H9 (cell line): ENCODE data around the gene ZNRF1. TPM values are rescaled to one million over a fixed set of nuclear protein-coding genes. Genes with fewer than 3 reads are reported as not detected.

Experiments used
- DNase-seq: peaks from one replicate; pipeline ENCODE4 v3.0.0-alpha.2; 2017
- H2AFZ ChIP-seq: one replicate; pipeline ENCODE4 v1.6.1; 2013; ENCODE audit warnings: mild to moderate bottlenecking, low read length, control low read depth, moderate library complexity
- H2AK5ac ChIP-seq: 2 replicates; pipeline ENCODE4 v1.6.1; 2013; ENCODE audit warnings: low read length, control low read depth, mixed read lengths; ENCODE audit not compliant: insufficient read length
- H2BK120ac ChIP-seq: one replicate; pipeline ENCODE4 v1.6.1; 2013; ENCODE audit warnings: low read depth, mild to moderate bottlenecking, low read length, control low read depth, inconsistent platforms; ENCODE audit not compliant: poor library complexity, severe bottlenecking
- H2BK12ac ChIP-seq: 2 replicates; pipeline ENCODE4 v1.6.1; 2013; ENCODE audit warnings: low read length, control low read depth, mixed read lengths, low read depth; ENCODE audit not compliant: insufficient read length
- H2BK15ac ChIP-seq: 2 replicates; pipeline ENCODE4 v1.6.1; 2013; ENCODE audit warnings: low read depth, low read length, control low read depth
- H2BK20ac ChIP-seq: one replicate; pipeline ENCODE4 v1.6.1; 2013; ENCODE audit warnings: low read depth, mild to moderate bottlenecking, low read length, control low read depth, inconsistent platforms; ENCODE audit not compliant: poor library complexity, severe bottlenecking
- H2BK5ac ChIP-seq: 2 replicates; pipeline ENCODE4 v1.6.1; 2013; ENCODE audit warnings: low read length, control low read depth, mixed read lengths; ENCODE audit not compliant: insufficient read length
- H3K14ac ChIP-seq: 2 replicates; pipeline ENCODE4 v1.6.1; 2013; ENCODE audit warnings: low read length, control low read depth; ENCODE audit not compliant: insufficient read depth
- H3K18ac ChIP-seq: 2 replicates; pipeline ENCODE4 v1.6.1; 2013; ENCODE audit warnings: low read depth, mild to moderate bottlenecking, mixed read lengths, low read length, control low read depth; ENCODE audit not compliant: insufficient read length
- H3K23ac ChIP-seq: 2 replicates; pipeline ENCODE4 v1.6.1; 2013; ENCODE audit warnings: low read length, control low read depth, mixed read lengths, low read depth; ENCODE audit not compliant: insufficient read length
- H3K23me2 ChIP-seq: 2 replicates; pipeline ENCODE4 v1.6.1; 2013; ENCODE audit warnings: low read depth, mild to moderate bottlenecking, mixed read lengths, low read length, control low read depth; ENCODE audit not compliant: insufficient read length, poor library complexity, severe bottlenecking
- H3K27ac ChIP-seq: 2 replicates; pipeline ENCODE4 v1.5.1; 2013; ENCODE audit warnings: low read length, control low read depth, mixed read lengths, low read depth; ENCODE audit not compliant: insufficient read length
- H3K27me3 ChIP-seq: 2 replicates; pipeline ENCODE4 v1.6.1; 2013; ENCODE audit warnings: low read length, control low read depth, inconsistent platforms; ENCODE audit not compliant: insufficient read depth
- H3K4ac ChIP-seq: 2 replicates; pipeline ENCODE4 v1.6.1; 2013; ENCODE audit warnings: low read depth, mild to moderate bottlenecking, control low read depth, inconsistent platforms, low read length, moderate library complexity
- H3K4me1 ChIP-seq: 2 replicates; pipeline ENCODE4 v1.6.1; 2013; ENCODE audit warnings: low read length, control low read depth, inconsistent platforms; ENCODE audit not compliant: insufficient read depth
- H3K4me2 ChIP-seq: 2 replicates; pipeline ENCODE4 v1.6.1; 2013; ENCODE audit warnings: low read length, control low read depth, mixed read lengths; ENCODE audit not compliant: insufficient read length, insufficient read depth
- H3K56ac ChIP-seq: 2 replicates; pipeline ENCODE4 v1.6.1; 2013; ENCODE audit warnings: low read depth, mild to moderate bottlenecking, mixed read lengths, low read length, control low read depth; ENCODE audit not compliant: insufficient read length
- H3K79me1 ChIP-seq: 2 replicates; pipeline ENCODE4 v1.6.1; 2013; ENCODE audit warnings: low read depth, mild to moderate bottlenecking, moderate library complexity, low read length, control low read depth, inconsistent platforms; ENCODE audit not compliant: insufficient read depth, poor library complexity, severe bottlenecking
- H3K79me2 ChIP-seq: 2 replicates; pipeline ENCODE4 v1.6.1; 2013; ENCODE audit warnings: low read length, control low read depth, inconsistent platforms; ENCODE audit not compliant: insufficient read depth
- H3K9ac ChIP-seq: 2 replicates; pipeline ENCODE4 v1.6.1; 2013; ENCODE audit warnings: low read length, control low read depth, mixed read lengths; ENCODE audit not compliant: insufficient read length; ENCODE audit errors: extremely low read depth
- H3K9me3 ChIP-seq: one replicate; pipeline ENCODE4 v1.6.1; 2013; ENCODE audit warnings: low read depth, low read length, inconsistent platforms; ENCODE audit not compliant: control insufficient read depth
- H3T11ph ChIP-seq: one replicate; pipeline ENCODE4 v1.6.1; 2013; ENCODE audit warnings: mild to moderate bottlenecking, low read length, control low read depth, inconsistent platforms
- H4K20me1 ChIP-seq: one replicate; pipeline ENCODE4 v1.6.1; 2013; ENCODE audit not compliant: control insufficient read depth, insufficient read length, insufficient read depth
- H4K5ac ChIP-seq: 2 replicates; pipeline ENCODE4 v1.6.1; 2013; ENCODE audit warnings: low read depth, mild to moderate bottlenecking, mixed read lengths, low read length, control low read depth; ENCODE audit not compliant: insufficient read length
- H4K8ac ChIP-seq: replicated peaks from 2 replicates; pipeline ENCODE4 v1.6.1; 2013; ENCODE audit warnings: low read length, control low read depth, mixed read lengths, low read depth; ENCODE audit not compliant: insufficient read length
- H4K91ac ChIP-seq: 2 replicates; pipeline ENCODE4 v1.6.1; 2013; ENCODE audit warnings: low read depth, mild to moderate bottlenecking, moderate library complexity, mixed read lengths, low read length, control low read depth; ENCODE audit not compliant: insufficient read length
- H3K27ac Mint-ChIP-seq, 3 experiments: 2 replicates in 2 of 3; 3 replicates in 1 of 3; pipeline ENCODE4 v1.8.0; 2020 to 2021; ENCODE audit warnings: mixed read lengths in 3 of 3, mild to moderate bottlenecking in 1 of 3, moderate library complexity in 1 of 3
- H3K27me3 Mint-ChIP-seq: 2 replicates; pipeline ENCODE4 v1.8.0; 2021; ENCODE audit warnings: low read depth, mild to moderate bottlenecking, moderate library complexity, mixed read lengths
- H3K36me3 Mint-ChIP-seq, 3 experiments: 2 replicates in 2 of 3; 3 replicates in 1 of 3; pipeline ENCODE4 v1.8.0; 2020 to 2021; ENCODE audit warnings: low read depth in 3 of 3, mixed read lengths in 3 of 3; ENCODE audit not compliant: insufficient read depth in 1 of 3
- H3K4me1 Mint-ChIP-seq, 2 experiments: 2 replicates each; pipeline ENCODE4 v1.8.0; 2020; ENCODE audit warnings: mixed read lengths in 2 of 2
- H3K4me3 Mint-ChIP-seq, 2 experiments: 2 replicates in 1 of 2; 3 replicates in 1 of 2; pipeline ENCODE4 v1.8.0; 2020 to 2021; ENCODE audit warnings: mild to moderate bottlenecking in 2 of 2, mixed read lengths in 2 of 2, moderate library complexity in 1 of 2
- H3K9me3 Mint-ChIP-seq, 2 experiments: 2 replicates in 1 of 2; 3 replicates in 1 of 2; pipeline ENCODE4 v1.8.0; 2020; ENCODE audit warnings: mild to moderate bottlenecking in 2 of 2, mixed read lengths in 2 of 2, moderate library complexity in 1 of 2
- CTCF ChIP-seq: fragments of 200-600 bp; sonication (generic); conservative IDR thresholded peaks from 3 replicates; pipeline ENCODE4 v1.8.0; 2021; ENCODE audit warnings: antibody characterized with exemption, mild to moderate bottlenecking
- WGBS: extraction: QIAGEN DNeasy Blood & Tissue Kit; methylation state at CpG from one replicate; pipeline ENCODE4 v1.1.7; 2013; ENCODE audit warnings: missing lambda C conversion rate, low lambda C conversion rate, mixed read lengths; ENCODE audit not compliant: insufficient read length; ENCODE audit errors: extremely low coverage; 5-methylcytosine and 5-hydroxymethylcytosine counted together
- total RNA-seq: library from RNA; stranded (reverse); gene quantifications from 2 replicates; pipeline ENCODE4 v1.2.1, GENCODE V29; 2021

Gene ZNRF1
- total RNA-seq, 1 experiment from 2014 or later, result 49.6 TPM

GRCh38 chr16:74954763-74955162, 44.1 kb upstream of the ZNRF1 start:
- Histone ChIP-seq H2BK15ac (no peak overlapping the region), H3K79me1 (no peaks in the 10 kb centered on the region), H3K9ac (no peak overlapping the region), H3K14ac (no peak overlapping the region), H2BK12ac (no peak overlapping the region), H3K56ac (no peak overlapping the region), H2BK20ac (no peak overlapping the region), H3K18ac (no peak overlapping the region), H2AK5ac (no peak overlapping the region), H3K9me3 (no peaks in the 10 kb centered on the region), H3K4me1 (no peaks in the 10 kb centered on the region; the same call in 1 of the 2 replicates), H4K91ac (no peak overlapping the region), H3K23ac (no peak overlapping the region), H3K27ac (no peak overlapping the region), H2AFZ (no peak overlapping the region), H2BK5ac (no peak overlapping the region), H4K8ac (no peak overlapping the region), H4K5ac (no peak overlapping the region), H4K20me1 (no peaks in the 10 kb centered on the region), H3K27me3 (no peaks in the 10 kb centered on the region), H3K4me2 (no peak overlapping the region), H2BK120ac (no peak overlapping the region), H3T11ph (no peak overlapping the region), H3K79me2 (no peaks in the 10 kb centered on the region), H3K23me2 (no peaks in the 10 kb centered on the region), H3K4ac (no peak overlapping the region)
- H3K36me3 Mint-ChIP-seq, result peaks cover 28 to 76% (median 70%) of the 10 kb centered on the region in 3 experiments
- no peak overlapping the region for H3K4me3 Mint-ChIP-seq
- H3K9me3 Mint-ChIP-seq, result no peaks in the 10 kb centered on the region
- no peak for TF ChIP-seq CTCF
- no peak for DNase-seq
- H3K27me3 Mint-ChIP-seq, result no peaks in the 10 kb centered on the region
- WGBS, result no CpG with 5 or more reads among the region's 4 CpGs
- peak overlapping the region in 1 of 3 experiments; percentile 9; a peak in 1 of 7 replicates for H3K27ac Mint-ChIP-seq
- peaks cover 19 to 24% of the 10 kb centered on the region in 2 experiments for H3K4me1 Mint-ChIP-seq
